ENCODE results near the gene REXO1. TPM values are rescaled to one million over a fixed set of nuclear protein-coding genes. Genes with fewer than 3 reads are reported as not detected.

REXO1 gene
- total RNA-seq, 1 donor from 2014 or later = 40.8 TPM

DNA sequence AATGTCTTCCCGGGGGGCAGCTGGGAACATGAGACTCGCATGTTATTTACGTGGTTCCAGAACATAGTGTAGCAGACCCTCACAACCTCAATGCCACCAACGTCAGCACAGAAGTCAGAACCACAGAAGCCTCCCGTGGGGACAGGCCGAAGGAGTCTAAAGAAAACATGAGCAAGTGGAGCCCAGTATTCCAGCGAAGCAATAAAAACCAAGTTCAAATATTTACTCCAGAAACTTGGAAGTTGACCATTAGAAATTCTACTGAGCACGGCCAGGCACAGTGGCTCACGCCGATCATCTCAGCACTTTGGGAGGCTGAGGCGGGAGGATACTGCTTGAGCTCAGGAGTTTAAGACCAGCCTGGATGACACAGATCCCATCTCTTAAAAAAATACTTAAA is 18.3 kb downstream of the REXO1 start:
- DNase-seq (ENCODE audit: low read depth, low spot score) = no peak
- TF ChIP-seq, protein P1, sequence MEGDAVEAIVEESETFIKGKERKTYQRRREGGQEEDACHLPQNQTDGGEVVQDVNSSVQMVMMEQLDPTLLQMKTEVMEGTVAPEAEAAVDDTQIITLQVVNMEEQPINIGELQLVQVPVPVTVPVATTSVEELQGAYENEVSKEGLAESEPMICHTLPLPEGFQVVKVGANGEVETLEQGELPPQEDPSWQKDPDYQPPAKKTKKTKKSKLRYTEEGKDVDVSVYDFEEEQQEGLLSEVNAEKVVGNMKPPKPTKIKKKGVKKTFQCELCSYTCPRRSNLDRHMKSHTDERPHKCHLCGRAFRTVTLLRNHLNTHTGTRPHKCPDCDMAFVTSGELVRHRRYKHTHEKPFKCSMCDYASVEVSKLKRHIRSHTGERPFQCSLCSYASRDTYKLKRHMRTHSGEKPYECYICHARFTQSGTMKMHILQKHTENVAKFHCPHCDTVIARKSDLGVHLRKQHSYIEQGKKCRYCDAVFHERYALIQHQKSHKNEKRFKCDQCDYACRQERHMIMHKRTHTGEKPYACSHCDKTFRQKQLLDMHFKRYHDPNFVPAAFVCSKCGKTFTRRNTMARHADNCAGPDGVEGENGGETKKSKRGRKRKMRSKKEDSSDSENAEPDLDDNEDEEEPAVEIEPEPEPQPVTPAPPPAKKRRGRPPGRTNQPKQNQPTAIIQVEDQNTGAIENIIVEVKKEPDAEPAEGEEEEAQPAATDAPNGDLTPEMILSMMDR (conservative IDR thresholded peaks at IDR 0.05) = no peak
- Mint-ChIP-seq H3K27me3 (ENCODE audit: low read depth) (no peaks in the 10 kb centered on the region), H3K27ac (ENCODE audit: unreplicated experiment) (no peak overlapping the region), H3K9me3 (no peaks in the 10 kb centered on the region), H3K4me3 (no peak overlapping the region), H3K4me1 (no peaks in the 10 kb centered on the region), H3K36me3 (ENCODE audit: low read depth) (peaks cover 3% of the 10 kb centered on the region)

DNA sequence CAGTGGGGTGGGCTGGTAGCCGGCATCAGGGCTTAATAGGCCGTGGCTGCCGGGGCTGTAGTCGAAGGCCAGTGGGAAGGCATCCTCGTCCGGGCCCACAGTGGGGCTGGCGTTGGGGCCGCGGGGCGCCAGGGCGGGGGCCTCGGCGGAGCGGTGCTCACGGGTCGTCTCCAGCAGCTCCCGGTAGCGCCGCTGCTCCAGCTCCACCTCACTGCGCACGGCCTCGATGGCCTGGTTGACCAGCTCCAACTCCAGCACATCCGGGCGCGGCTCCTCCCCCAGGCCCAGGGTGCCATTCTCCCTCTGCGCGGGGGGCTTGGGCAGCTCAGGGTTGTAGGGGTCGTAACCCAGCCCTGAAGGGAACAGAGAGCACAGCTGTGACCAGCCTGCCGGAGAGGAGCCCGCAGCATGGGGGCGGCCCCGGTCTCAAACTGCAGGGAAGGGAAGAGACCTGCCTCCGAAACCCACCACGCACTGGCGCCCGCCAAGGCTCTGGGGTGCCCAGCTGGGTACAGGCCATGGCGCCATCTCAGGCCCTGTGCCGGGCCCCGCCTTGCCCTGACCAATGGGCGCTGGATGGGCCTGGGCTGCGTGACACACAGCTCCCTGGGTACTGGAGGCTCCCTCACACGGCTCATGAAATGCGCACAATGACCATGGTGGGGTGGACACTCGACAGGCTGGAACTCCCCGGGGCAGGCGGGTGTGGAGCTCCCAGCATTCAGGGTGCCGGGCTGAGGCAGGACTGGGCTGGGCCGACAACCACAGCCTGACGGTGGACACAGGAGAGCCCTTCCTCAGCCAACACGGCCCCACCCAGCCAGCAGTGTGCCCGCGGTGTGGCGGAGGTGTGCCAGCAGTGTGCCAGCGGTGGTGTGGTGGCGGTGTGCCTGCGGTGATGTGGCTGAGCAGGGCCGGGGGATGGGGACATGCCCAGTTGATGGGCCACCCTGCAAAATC is 19.7 kb downstream of the REXO1 start:
- H3K9me3 Mint-ChIP-seq = no peaks in the 10 kb centered on the region
- H3K27ac Mint-ChIP-seq (ENCODE audit: unreplicated experiment) = no peak overlapping the region
- H3K4me1 Mint-ChIP-seq = no peaks in the 10 kb centered on the region
- no peaks in the 10 kb centered on the region for H3K27me3 Mint-ChIP-seq (ENCODE audit: low read depth)
- TF ChIP-seq, protein P1 (conservative IDR thresholded peaks at IDR 0.05) = no peak
- DNase-seq (ENCODE audit: low read depth, low spot score) = no peak
- peaks cover 3% of the 10 kb centered on the region for H3K36me3 Mint-ChIP-seq (ENCODE audit: low read depth)
- H3K4me3 Mint-ChIP-seq = no peak overlapping the region

DNA sequence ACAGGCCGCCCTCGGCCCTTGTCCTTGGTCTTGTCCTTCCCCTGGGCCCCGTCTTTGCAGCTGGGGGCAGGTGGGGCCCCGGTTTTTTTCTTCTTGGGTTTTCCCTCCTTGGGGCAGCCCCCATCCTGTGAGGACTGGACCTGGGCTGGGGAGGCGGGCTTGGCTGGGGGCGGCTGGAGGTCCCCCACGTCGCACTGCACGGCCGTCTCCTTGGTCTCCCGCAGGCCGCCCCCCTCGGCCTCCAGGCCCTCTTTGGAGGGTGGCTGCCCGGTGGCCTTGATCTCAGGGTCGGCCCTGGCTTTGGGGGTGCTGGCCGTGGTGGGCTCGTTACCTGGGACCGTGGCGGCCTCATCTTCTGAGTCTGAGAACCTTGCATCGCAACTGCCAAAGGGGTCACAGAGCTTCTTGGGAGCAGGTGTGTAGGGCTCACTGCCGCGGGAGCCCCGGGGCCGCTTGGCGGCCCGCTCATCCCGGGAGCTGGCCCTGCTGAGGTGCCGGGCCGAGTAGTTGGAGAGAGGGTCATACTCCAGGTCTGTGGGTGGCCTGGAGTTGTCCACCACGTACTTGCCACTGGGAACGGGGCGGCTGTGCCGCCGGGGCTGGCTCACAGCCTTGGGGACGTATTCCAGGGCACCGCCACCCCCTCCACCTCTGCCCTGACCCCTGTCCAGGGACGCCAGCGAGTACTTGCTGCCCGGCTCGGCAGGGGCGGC is 20.6 kb downstream of the REXO1 start:
- Mint-ChIP-seq H3K4me3 (no peak overlapping the region), H3K4me1 (no peaks in the 10 kb centered on the region), H3K27me3 (ENCODE audit: low read depth) (no peaks in the 10 kb centered on the region), H3K36me3 (ENCODE audit: low read depth) (peaks cover 3% of the 10 kb centered on the region), H3K27ac (ENCODE audit: unreplicated experiment) (no peak overlapping the region), H3K9me3 (no peaks in the 10 kb centered on the region)
- DNase-seq (ENCODE audit: low read depth, low spot score) = no peak
- TF ChIP-seq, protein P1 (conservative IDR thresholded peaks at IDR 0.05) = no peak

DNA sequence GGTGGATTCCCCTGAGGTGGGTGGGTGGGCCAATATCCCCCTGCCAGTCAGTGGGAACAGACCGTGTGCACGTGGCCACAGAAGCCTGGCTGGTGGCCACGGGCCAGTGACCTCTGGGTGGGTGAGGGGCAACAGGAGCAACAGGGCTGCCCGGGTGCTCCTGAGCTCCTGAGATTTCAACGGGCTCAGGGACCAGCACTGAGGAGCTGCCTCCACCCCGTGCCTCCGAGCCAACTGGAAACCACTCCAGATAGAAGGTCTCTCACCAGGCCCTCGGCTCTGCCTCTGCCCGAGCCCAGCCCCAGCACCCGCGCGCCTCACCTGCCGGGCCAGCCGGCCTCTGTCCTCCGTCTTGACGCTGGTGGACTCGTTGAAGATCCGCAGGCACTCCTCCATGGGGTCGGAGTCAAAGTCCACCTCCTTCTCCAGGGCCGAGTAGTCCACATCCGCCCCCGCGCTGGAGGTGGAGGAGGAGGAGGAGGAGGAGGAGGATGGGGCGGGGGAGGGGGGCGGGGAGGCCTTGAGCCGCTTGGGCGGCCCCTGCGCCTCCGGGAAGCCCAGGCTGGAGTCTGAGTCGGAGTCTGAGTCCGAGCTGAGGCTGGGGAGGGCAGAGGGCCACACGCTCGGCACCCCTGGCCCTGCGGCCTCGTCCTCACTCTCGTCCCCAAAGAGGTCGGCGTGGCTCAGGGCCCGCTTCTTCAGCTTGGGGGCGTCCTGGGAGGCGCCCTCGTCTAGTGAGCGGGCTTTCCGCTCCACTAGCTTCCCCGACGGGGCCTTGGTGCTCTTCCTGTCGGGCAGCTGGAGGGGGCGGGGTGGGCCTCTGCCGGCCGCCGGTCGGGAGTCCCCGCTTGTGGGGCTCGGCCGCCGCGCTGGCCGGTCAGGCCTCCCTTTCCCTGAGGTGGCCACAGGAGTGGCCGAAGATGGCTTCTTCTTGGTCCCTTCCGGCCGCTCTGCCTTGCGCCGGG is 21.4 kb downstream of the REXO1 start:
- H3K36me3 Mint-ChIP-seq (ENCODE audit: low read depth) = peaks cover 3% of the 10 kb centered on the region
- H3K4me3 Mint-ChIP-seq = no peak overlapping the region
- no peak for DNase-seq (ENCODE audit: low read depth, low spot score)
- TF ChIP-seq, protein P1 (conservative IDR thresholded peaks at IDR 0.05) = no peak
- H3K9me3 Mint-ChIP-seq = no peaks in the 10 kb centered on the region
- no peak overlapping the region for H3K27ac Mint-ChIP-seq (ENCODE audit: unreplicated experiment)
- no peaks in the 10 kb centered on the region for H3K27me3 Mint-ChIP-seq (ENCODE audit: low read depth)
- no peaks in the 10 kb centered on the region for H3K4me1 Mint-ChIP-seq

All from neural crest cell (in vitro differentiated cells).